HTR-8/SVneo (cell line): ENCODE measurements around the gene PHPT1.
"Not testable (repeated sequence)": the region's sequence is repeated elsewhere in the genome, so short reads cannot be mapped to it uniquely, and the experiment has no call there.

Source experiments
- DNase-seq: peaks from one replicate; pipeline ENCODE4 v3.0.0; 2011; ENCODE audit warnings: low spot score, mixed read lengths; ENCODE audit not compliant: insufficient read length
- FAIRE-seq: peaks from 2 replicates; lab custom pipeline; 2011; peaks lifted over from hg19 to GRCh38; lab: Jason Lieb, UNC

The PHPT1 gene

GRCh38 chr9:136881691-136882108 is 32.5 kb downstream of the PHPT1 start:
- DNase-seq (no peak), FAIRE-seq (no peak)

- FAIRE-seq (peak; percentile 44), DNase-seq (peak; percentile 79)
Observed at GRCh38 chr9:136882109-136882946, 33.1 kb downstream of the PHPT1 start.

GRCh38 chr9:136882947-136883283 is 33.7 kb downstream of the PHPT1 start:
- not testable (repeated sequence) for FAIRE-seq, DNase-seq

GRCh38 chr9:136883670-136884069 is 34.5 kb downstream of the PHPT1 start:
- not testable (repeated sequence) for DNase-seq, FAIRE-seq

- peak; percentile 31 for FAIRE-seq
Observed at GRCh38 chr9:136885950-136886578, 36.9 kb downstream of the PHPT1 start, which contains the start of gene TRAF2. TRAF2 (plus strand) TSS chr9:136886516; CDS start chr9:136898741, 12,225 bp downstream.

GRCh38 chr9:136886610-136887597 is 37.7 kb downstream of the PHPT1 start:
- FAIRE-seq (no peak), DNase-seq (no peak)

More at GRCh38 chr9:136885950-136886578, 36.9 kb downstream of the PHPT1 start, which contains the start of gene TRAF2:
- DNase-seq: peak; percentile 99

- DNase-seq (no peak), FAIRE-seq (no peak)
Observed at GRCh38 chr9:136888454-136888853, 39.2 kb downstream of the PHPT1 start.

- DNase-seq (no peak), FAIRE-seq (no peak)
Observed at GRCh38 chr9:136889858-136890257, 40.6 kb downstream of the PHPT1 start.

GRCh38 chr9:136890661-136891060 is 41.5 kb downstream of the PHPT1 start:
- DNase-seq (no peak), FAIRE-seq (no peak)

GRCh38 chr9:136896027-136896426 is 46.8 kb downstream of the PHPT1 start:
- DNase-seq: no peak
- FAIRE-seq: no peak

GRCh38 chr9:136898483-136899100 is 49.4 kb downstream of the PHPT1 start:
- FAIRE-seq: no peak
- DNase-seq: no peak

GRCh38 chr9:136899196-136899595 is 50.0 kb downstream of the PHPT1 start:
- FAIRE-seq (no peak), DNase-seq (no peak)

GRCh38 chr9:136900556-136900955 is 51.3 kb downstream of the PHPT1 start:
- no peak for FAIRE-seq
- no peak for DNase-seq
